Fibroblast of pulmonary artery (primary cell): ENCODE results near the gene DCST1.
A peak's percentile ranks its signal among the peaks of the same experiment; 100 is the strongest.

Experiments used
- DNase-seq: peaks from one replicate; pipeline ENCODE4 v3.0.0-alpha.2; 2010; ENCODE audit warnings: low read depth
- H3K4me3 ChIP-seq: replicated peaks from 2 replicates; pipeline ENCODE4 v1.5.1; 2011; ENCODE audit warnings: low read depth, mild to moderate bottlenecking, control low read depth, low read length, moderate library complexity
- CTCF ChIP-seq: IDR thresholded peaks from 2 replicates; pipeline ENCODE4 v1.5.1; 2011; ENCODE audit warnings: mild to moderate bottlenecking, control low read depth, low read length, inconsistent platforms; ENCODE audit errors: missing control alignments

DCST1 gene

GRCh38 chr1:155062151-155062686 lies 28.6 kb downstream of the DCST1 start:
- no peak overlapping the region for H3K4me3 ChIP-seq
- no peak for TF ChIP-seq CTCF
- DNase-seq, result no peak

DNA sequence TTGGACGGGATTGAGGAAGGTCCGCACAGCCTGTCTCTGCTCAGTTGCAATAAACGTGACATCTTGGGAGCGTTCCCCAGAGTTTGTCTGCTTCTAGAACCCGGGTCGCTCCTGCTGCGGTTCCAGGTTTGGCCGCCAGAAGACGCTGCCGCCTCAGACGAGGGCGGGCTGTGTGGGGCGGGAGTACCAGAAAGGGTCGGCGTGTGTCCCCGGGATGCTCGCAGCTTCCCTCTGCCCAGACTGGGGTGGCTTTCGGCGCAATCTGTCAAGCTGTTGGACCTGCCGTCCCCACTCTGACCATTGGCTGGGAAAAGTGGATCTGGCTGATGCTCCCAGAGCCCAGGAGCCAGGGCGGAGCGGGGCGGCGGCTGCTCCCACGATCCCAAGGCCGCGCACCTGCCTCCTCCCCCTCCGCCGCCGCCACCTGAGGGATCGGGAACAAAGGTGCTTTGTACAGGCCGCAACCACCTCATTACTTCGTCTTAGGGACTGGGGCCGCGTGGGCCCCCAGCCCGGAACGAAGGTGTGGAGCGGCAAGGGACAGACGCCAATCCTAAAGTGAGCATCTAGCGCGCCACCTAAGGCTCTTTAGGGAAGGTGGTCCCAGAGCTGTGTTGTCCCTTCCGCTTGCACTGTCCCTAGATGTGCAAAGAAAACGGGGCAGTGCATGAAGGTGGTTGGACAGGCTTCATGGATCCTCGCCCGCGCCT lies 29.2 kb downstream of the DCST1 start:
- peak overlapping the region; percentile 89 for H3K4me3 ChIP-seq
- peak; percentile 57 for TF ChIP-seq CTCF
- DNase-seq, result peak; percentile 40

DNA sequence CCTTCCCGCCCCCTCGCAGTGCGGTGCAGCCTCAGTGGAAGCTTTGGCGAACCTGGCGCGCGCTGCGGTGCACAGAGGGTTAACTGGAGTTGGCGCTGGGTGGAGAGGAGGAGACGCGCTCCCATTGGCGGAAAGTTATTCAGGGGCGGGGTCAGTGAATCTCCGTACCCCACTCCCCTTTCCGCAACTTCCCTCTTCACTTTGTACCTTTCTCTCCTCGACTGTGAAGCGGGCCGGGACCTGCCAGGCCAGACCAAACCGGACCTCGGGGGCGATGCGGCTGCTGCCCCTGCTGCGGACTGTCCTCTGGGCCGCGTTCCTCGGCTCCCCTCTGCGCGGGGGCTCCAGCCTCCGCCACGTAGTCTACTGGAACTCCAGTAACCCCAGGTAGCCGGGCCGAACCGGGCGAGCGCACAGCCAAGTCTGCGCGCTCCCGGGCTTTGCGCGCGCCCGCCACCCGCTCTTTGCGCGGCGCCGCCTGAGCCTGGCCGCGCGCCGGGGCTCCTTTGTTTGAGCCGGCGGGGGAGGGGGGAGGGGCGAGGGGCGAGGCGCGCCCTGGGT lies 30.0 kb downstream of the DCST1 start, which contains the start of gene EFNA4:
TSS of gene EFNA4 (plus strand) at position 191 of the 561 bp plus-strand sequence. CDS start at position 275, 84 bp downstream.
- peak within 1 kb of the TSS; percentile 89 for H3K4me3 ChIP-seq
- peak; percentile 84 for DNase-seq
- TF ChIP-seq CTCF, result no peak

DNA sequence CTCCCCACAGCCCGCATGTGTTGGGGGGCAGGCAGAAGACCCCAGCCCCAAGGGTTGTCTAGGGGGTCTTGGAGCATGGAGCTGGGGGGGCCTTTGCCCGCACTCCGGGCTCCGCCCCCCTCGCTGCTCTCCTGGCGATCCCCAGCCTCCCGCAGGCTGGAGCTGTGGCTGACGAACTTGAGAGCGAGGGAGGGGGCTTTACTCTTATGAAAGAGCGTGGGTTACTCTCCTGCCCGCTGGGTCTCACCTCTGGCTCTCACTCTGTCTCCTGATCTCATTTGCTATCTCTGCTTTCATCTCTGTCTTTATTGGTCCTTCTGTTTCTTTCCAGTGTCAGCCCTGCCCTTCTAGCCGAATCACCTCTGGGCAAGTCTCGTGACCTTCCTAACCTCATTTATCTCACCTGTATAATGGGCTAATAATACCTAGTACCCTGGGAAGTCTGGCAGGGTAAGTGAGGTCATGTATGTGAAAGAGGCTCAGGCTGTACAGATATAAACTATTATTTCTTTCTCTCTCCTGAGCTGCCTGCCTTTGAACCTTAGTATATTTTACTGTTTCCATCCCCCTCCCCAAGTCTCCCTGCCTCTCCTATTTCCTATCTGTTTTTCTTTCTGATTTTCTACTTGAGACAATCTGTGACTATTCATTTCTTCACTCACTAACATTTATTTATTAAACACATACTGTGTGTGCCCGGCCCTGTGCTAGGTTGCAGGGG lies 30.6 kb downstream of the DCST1 start:
- no peak for TF ChIP-seq CTCF
- no peak for DNase-seq

GRCh38 chr1:155064832-155065429 lies 31.3 kb downstream of the DCST1 start:
- H3K4me3 ChIP-seq, result no peak overlapping the region
- DNase-seq, result no peak
- TF ChIP-seq CTCF, result no peak

More for the DNA sequence above, 30.6 kb downstream of the DCST1 start:
- H3K4me3 ChIP-seq, result peak overlapping the region; percentile 89

DNA sequence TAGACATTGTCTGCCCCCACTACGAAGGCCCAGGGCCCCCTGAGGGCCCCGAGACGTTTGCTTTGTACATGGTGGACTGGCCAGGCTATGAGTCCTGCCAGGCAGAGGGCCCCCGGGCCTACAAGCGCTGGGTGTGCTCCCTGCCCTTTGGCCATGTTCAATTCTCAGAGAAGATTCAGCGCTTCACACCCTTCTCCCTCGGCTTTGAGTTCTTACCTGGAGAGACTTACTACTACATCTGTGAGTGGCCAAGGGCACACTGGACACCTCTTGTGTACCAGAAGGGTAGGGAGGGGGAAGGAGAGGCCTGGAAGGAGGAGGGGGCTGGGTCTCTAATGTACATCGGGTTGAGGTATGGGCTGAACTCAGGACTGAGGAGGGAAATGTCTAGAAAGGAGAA lies 33.2 kb downstream of the DCST1 start:
- no peak for TF ChIP-seq CTCF
- no peak for DNase-seq

More for the DNA sequence above, 33.2 kb downstream of the DCST1 start:
- no peak overlapping the region for H3K4me3 ChIP-seq
